IMR-90 (cell line): Measurements from ENCODE around the gene GNAZ. TPM values are rescaled to one million over a fixed set of nuclear protein-coding genes. Genes with fewer than 3 reads are reported as not detected.

Experiments
- ATAC-seq: fragments of 200-7000 bp; cut with Tn5 transposase; 2 replicates; pipeline ENCODE4 v1.9.1; 2020; ENCODE audit warnings: low read depth, mild to moderate bottlenecking, moderate library complexity
- BruUV-seq: library from RNA; stranded (reverse); fragments of 400-500 nt; replicated peaks from 2 replicates; lab custom pipeline; 2021; lab: Mats Ljungman, UMichigan
- CTCF ChIA-PET: fragments of 300-600 bp; formaldehyde crosslinking; extraction: SDS; loops from one replicate; lab custom pipeline; 2021; ENCODE audit warnings: antibody characterized with exemption; lab: Yijun Ruan, JAX
- POLR2A ChIA-PET: fragments of 300-600 bp; sonication (Branson Sonifier 250); formaldehyde crosslinking; loops from one replicate; lab custom pipeline; 2022; ENCODE audit warnings: antibody characterized with exemption; ENCODE audit not compliant: unreplicated experiment; lab: Charles Lee
- DNase-seq: peaks from one replicate; pipeline ENCODE4 v3.0.0; 2013
- H2AFZ ChIP-seq: replicated peaks from 2 replicates; pipeline ENCODE3; 2013; ENCODE audit warnings: low read length, mild to moderate bottlenecking; ENCODE audit not compliant: poor library complexity
- H2AK5ac ChIP-seq: 2 replicates; pipeline ENCODE4 v1.6.1; 2013; ENCODE audit warnings: low read depth, low read length, inconsistent platforms
- H2AK9ac ChIP-seq: replicated peaks from 2 replicates; pipeline ENCODE3; 2013; ENCODE audit warnings: mild to moderate bottlenecking, low read depth, low read length, moderate library complexity; ENCODE audit not compliant: poor library complexity
- H2BK120ac ChIP-seq: 2 replicates; pipeline ENCODE4 v1.6.1; 2013; ENCODE audit warnings: low read depth, low read length, inconsistent platforms
- H2BK15ac ChIP-seq: 3 replicates; pipeline ENCODE4 v1.6.1; 2013; ENCODE audit warnings: low read depth, low read length, inconsistent platforms
- H2BK20ac ChIP-seq: 2 replicates; pipeline ENCODE4 v1.6.1; 2013; ENCODE audit warnings: low read depth, mild to moderate bottlenecking, inconsistent platforms, low read length, moderate library complexity
- H2BK5ac ChIP-seq: 2 replicates; pipeline ENCODE4 v1.6.1; 2013; ENCODE audit warnings: mild to moderate bottlenecking, low read depth, low read length, inconsistent platforms; ENCODE audit not compliant: poor library complexity, severe bottlenecking
- H3K14ac ChIP-seq: replicated peaks from 2 replicates; pipeline ENCODE4 v1.6.1; 2013; ENCODE audit warnings: low read depth, low read length, inconsistent platforms
- H3K18ac ChIP-seq: 2 replicates; pipeline ENCODE4 v1.6.1; 2013; ENCODE audit warnings: low read depth, low read length, control low read depth
- H3K23ac ChIP-seq: 2 replicates; pipeline ENCODE4 v1.6.1; 2013; ENCODE audit warnings: low read depth, low read length, inconsistent platforms
- H3K27ac ChIP-seq: 2 replicates; pipeline ENCODE4 v1.5.1; 2013; ENCODE audit warnings: mild to moderate bottlenecking, control low read depth, low read length; ENCODE audit not compliant: insufficient read depth
- H3K27me3 ChIP-seq: 2 replicates; pipeline ENCODE4 v1.6.1; 2013; ENCODE audit warnings: low read length; ENCODE audit not compliant: control insufficient read depth, insufficient read depth
- H3K36me3 ChIP-seq: 2 replicates; pipeline ENCODE4 v1.6.1; 2013; ENCODE audit warnings: low read length, mixed read lengths; ENCODE audit not compliant: control insufficient read depth, insufficient read depth
- H3K4ac ChIP-seq: 2 replicates; pipeline ENCODE4 v1.6.1; 2013; ENCODE audit warnings: low read depth, low read length, inconsistent platforms
- H3K4me1 ChIP-seq: 2 replicates; pipeline ENCODE4 v1.6.1; 2013; ENCODE audit warnings: low read length, mixed read lengths; ENCODE audit not compliant: control insufficient read depth, insufficient read depth
- H3K4me2 ChIP-seq: 2 replicates; pipeline ENCODE4 v1.6.1; 2013; ENCODE audit warnings: low read depth, mild to moderate bottlenecking, control low read depth, low read length, moderate library complexity
- H3K4me3 ChIP-seq: 2 replicates; pipeline ENCODE4 v1.5.1; 2013; ENCODE audit warnings: low read depth, mild to moderate bottlenecking, control low read depth, low read length, moderate library complexity; ENCODE audit not compliant: insufficient read depth
- H3K56ac ChIP-seq: 2 replicates; pipeline ENCODE4 v1.6.1; 2013; ENCODE audit warnings: low read length, inconsistent platforms; ENCODE audit not compliant: insufficient read depth; ENCODE audit errors: extremely low read depth
- H3K79me1 ChIP-seq, 2 experiments: 2 replicates each; pipeline ENCODE4 v1.6.1; 2013; ENCODE audit warnings: low read length in 2 of 2, inconsistent platforms in 1 of 2, low read depth in 1 of 2
- H3K9ac ChIP-seq: 2 replicates; pipeline ENCODE4 v1.6.1; 2013; ENCODE audit warnings: low read depth, low read length, control low read depth
- H3K9me1 ChIP-seq: 2 replicates; pipeline ENCODE4 v1.6.1; 2013; ENCODE audit warnings: low read length, inconsistent platforms; ENCODE audit not compliant: insufficient read depth
- H3K9me3 ChIP-seq: 2 replicates; pipeline ENCODE4 v1.6.1; 2013; ENCODE audit warnings: low read length; ENCODE audit not compliant: control insufficient read depth, insufficient read depth
- H4K20me1 ChIP-seq: 2 replicates; pipeline ENCODE4 v1.6.1; 2013; ENCODE audit warnings: low read length, inconsistent platforms; ENCODE audit not compliant: insufficient read depth
- H4K5ac ChIP-seq: 2 replicates; pipeline ENCODE4 v1.6.1; 2013; ENCODE audit warnings: mild to moderate bottlenecking, low read depth, low read length, control low read depth
- H4K8ac ChIP-seq, 2 experiments: 2 replicates each; pipeline ENCODE4 v1.6.1; 2013; ENCODE audit warnings: low read depth in 2 of 2, low read length in 2 of 2, control low read depth in 1 of 2, inconsistent platforms in 1 of 2
- H4K91ac ChIP-seq: 2 replicates; pipeline ENCODE4 v1.6.1; 2013; ENCODE audit warnings: low read depth, low read length, inconsistent platforms; ENCODE audit not compliant: insufficient read depth
- BHLHE40 ChIP-seq: fragments of 150-350 bp; IDR thresholded peaks from 2 replicates; pipeline ENCODE4 v1.6.1; 2016; ENCODE audit warnings: mild to moderate bottlenecking, low read depth, low read length
- CEBPB ChIP-seq: IDR thresholded peaks from 2 replicates; pipeline ENCODE4 v1.6.1; 2012; ENCODE audit warnings: low read depth, low read length, improper control_type of control experiment
- CHD1 ChIP-seq: IDR thresholded peaks from 2 replicates; pipeline ENCODE4 v1.6.1; 2012; ENCODE audit warnings: low read depth, low read length, improper control_type of control experiment
- CTCF ChIP-seq: conservative IDR thresholded peaks from 2 replicates; pipeline ENCODE4 v1.5.1; 2012; ENCODE audit warnings: mild to moderate bottlenecking, low read depth, low read length, improper control_type of control experiment
- ELK1 ChIP-seq: fragments of 150-350 bp; IDR thresholded peaks from 2 replicates; pipeline ENCODE4 v1.6.1; 2016; ENCODE audit warnings: low read depth, mild to moderate bottlenecking, low read length, moderate library complexity, borderline replicate concordance
- FOS ChIP-seq: fragments of 150-350 bp; IDR thresholded peaks from 2 replicates; pipeline ENCODE4 v1.6.1; 2016; ENCODE audit warnings: low read depth, low read length
- MAFK ChIP-seq: IDR thresholded peaks from 2 replicates; pipeline ENCODE4 v1.6.1; 2012; ENCODE audit warnings: low read depth, low read length, improper control_type of control experiment
- MAZ ChIP-seq: IDR thresholded peaks from 2 replicates; pipeline ENCODE4 v1.6.1; 2012; ENCODE audit warnings: low read depth, mild to moderate bottlenecking, low read length, improper control_type of control experiment, moderate library complexity, borderline replicate concordance
- MXI1 ChIP-seq: IDR thresholded peaks from 2 replicates; pipeline ENCODE4 v1.6.1; 2012; ENCODE audit warnings: low read depth, mild to moderate bottlenecking, low read length, moderate library complexity, borderline replicate concordance
- NFE2L2 ChIP-seq: fragments of 150-350 bp; IDR thresholded peaks from 2 replicates; pipeline ENCODE4 v1.6.1; 2016; ENCODE audit warnings: low read depth, mild to moderate bottlenecking, low read length
- POLR2A ChIP-seq: IDR thresholded peaks from 2 replicates; pipeline ENCODE4 v1.6.1; 2012; ENCODE audit warnings: mild to moderate bottlenecking, low read depth, low read length
- RAD21 ChIP-seq: IDR thresholded peaks from 2 replicates; pipeline ENCODE4 v1.6.1; 2012; ENCODE audit warnings: low read length, improper control_type of control experiment
- RCOR1 ChIP-seq: IDR thresholded peaks from 2 replicates; pipeline ENCODE4 v1.6.1; 2012; ENCODE audit warnings: mild to moderate bottlenecking, low read length, improper control_type of control experiment; ENCODE audit not compliant: insufficient replicate concordance
- RFX5 ChIP-seq: IDR thresholded peaks from 2 replicates; pipeline ENCODE4 v1.8.0; 2012; ENCODE audit warnings: low read depth, mild to moderate bottlenecking, low read length, moderate library complexity
- SMC3 ChIP-seq: fragments of 150-350 bp; IDR thresholded peaks from 2 replicates; pipeline ENCODE4 v1.6.1; 2016; ENCODE audit warnings: low read depth, mild to moderate bottlenecking, antibody characterized with exemption, low read length, moderate library complexity
- USF2 ChIP-seq: fragments of 150-350 bp; IDR thresholded peaks from 2 replicates; pipeline ENCODE4 v1.6.1; 2017; ENCODE audit warnings: mild to moderate bottlenecking, antibody characterized with exemption, low read length, low read depth
- WGBS, 2 experiments: methylation state at CpG; one replicate each; pipeline versions ENCODE4 v1.1.5 to v1.1.7; 2013; ENCODE audit warnings: missing lambda C conversion rate in 2 of 2; ENCODE audit not compliant: insufficient read length in 1 of 2; ENCODE audit errors: extremely low coverage in 2 of 2; 5-methylcytosine and 5-hydroxymethylcytosine counted together
- dilution Hi-C: fragments of 300-500 bp; cut with HindIII; formaldehyde crosslinking; loops from one replicate; pipeline ENCODE4 v1.14.3; 2018; ENCODE audit warnings: low sequenced_read_pairs; ENCODE audit not compliant: unreplicated experiment
- in situ Hi-C: fragments of 300-500 bp; cut with MboI; formaldehyde crosslinking; loops from 3 replicates; pipeline ENCODE4 v1.14.3; 2019; ENCODE audit warnings: low sequenced_read_pairs, inconsistent platforms, mixed read lengths
- intact Hi-C: fragments of 100-400 bp; cut with micrococcal nuclease; formaldehyde crosslinking; loops from 2 replicates; pipeline ENCODE4 v1.10.0; 2022
- polyA plus RNA-seq, 3 experiments: library from polyadenylated mRNA; depleted of rRNA; stranded (reverse); fragments of >200 nt; gene quantifications; 2 replicates each; pipeline ENCODE4 v1.2.3, GENCODE V29; 2012; ENCODE audit warnings: low replicate concordance in 1 of 3
- total RNA-seq: library from RNA; depleted of rRNA; stranded (reverse); fragments of >200 nt; gene quantifications from 2 replicates; pipeline ENCODE4 v1.2.3, GENCODE V29; 2012

The GNAZ gene
- total and polyA plus RNA-seq, 2 of the 4 experiments (the other 2 are of a cell fraction): 1.5 to 2.5 TPM

- H3K79me1 ChIP-seq: no peaks in the 10 kb centered on the region
- H4K8ac ChIP-seq: no peak overlapping the region
- no peak for DNase-seq
- no peak overlapping the region for H3K18ac ChIP-seq
- H2AK9ac ChIP-seq: no peak overlapping the region
- no peak overlapping the region for H2BK15ac ChIP-seq
- H4K5ac ChIP-seq: no peak overlapping the region
- no TSS peak for BruUV-seq
- TF ChIP-seq USF2 (no peak), RAD21 (no peak), POLR2A (no peak), MXI1 (no peak), MAZ (no peak), MAFK (no peak), RFX5 (no peak), CTCF (no peak), CEBPB (no peak), SMC3 (no peak), NFE2L2 (no peak), FOS (no peak), ELK1 (no peak), CHD1 (no peak), RCOR1 (no peak), BHLHE40 (no peak)
- dilution Hi-C loops: no loop called here
- no peak overlapping the region for H2BK5ac ChIP-seq
- no peak overlapping the region for H3K23ac ChIP-seq
- H3K9me1 ChIP-seq: no peaks in the 10 kb centered on the region; the same call in 1 of the 2 replicates
- H2AK5ac ChIP-seq: no peak overlapping the region
- H3K4me1 ChIP-seq: no peaks in the 10 kb centered on the region
- H2AFZ ChIP-seq: no peak overlapping the region
- H3K27me3 ChIP-seq: no peaks in the 10 kb centered on the region
- H2BK20ac ChIP-seq: no peak overlapping the region
- no peak overlapping the region for H3K56ac ChIP-seq
- CTCF ChIA-PET: no interaction called here
- intact Hi-C loops: no loop called here
- WGBS, 2 experiments: no CpG with 5 or more reads among the region's 3 CpGs
- H3K9me3 ChIP-seq: no peaks in the 10 kb centered on the region
- no peak for ATAC-seq
- POLR2A ChIA-PET: no interaction called here
- no peak overlapping the region for H3K4me3 ChIP-seq
- H3K14ac ChIP-seq: no peak overlapping the region
- H3K27ac ChIP-seq: no peak overlapping the region
- in situ Hi-C loops: no loop called here
- no peak overlapping the region for H4K91ac ChIP-seq
- H4K20me1 ChIP-seq: no peaks in the 10 kb centered on the region
- peaks cover 2% of the 10 kb centered on the region; the same call in 1 of the 2 replicates for H3K36me3 ChIP-seq
- H3K9ac ChIP-seq: no peak overlapping the region
- H2BK120ac ChIP-seq: no peak overlapping the region
- H3K4me2 ChIP-seq: no peak overlapping the region
- H3K4ac ChIP-seq: no peak overlapping the region
These were observed 84.8 kb downstream of the GNAZ start for GRCh38 chr22:23155143-23155542.
